GM19455 (cell line): ENCODE measurements around the gene LIMS2.

Experiments used
- ATAC-seq: cut with Tn5 transposase; IDR thresholded peaks from one replicate; pipeline ENCODE4 v1.9.1; 2021; ENCODE audit not compliant: unreplicated experiment

LIMS2 gene

DNA sequence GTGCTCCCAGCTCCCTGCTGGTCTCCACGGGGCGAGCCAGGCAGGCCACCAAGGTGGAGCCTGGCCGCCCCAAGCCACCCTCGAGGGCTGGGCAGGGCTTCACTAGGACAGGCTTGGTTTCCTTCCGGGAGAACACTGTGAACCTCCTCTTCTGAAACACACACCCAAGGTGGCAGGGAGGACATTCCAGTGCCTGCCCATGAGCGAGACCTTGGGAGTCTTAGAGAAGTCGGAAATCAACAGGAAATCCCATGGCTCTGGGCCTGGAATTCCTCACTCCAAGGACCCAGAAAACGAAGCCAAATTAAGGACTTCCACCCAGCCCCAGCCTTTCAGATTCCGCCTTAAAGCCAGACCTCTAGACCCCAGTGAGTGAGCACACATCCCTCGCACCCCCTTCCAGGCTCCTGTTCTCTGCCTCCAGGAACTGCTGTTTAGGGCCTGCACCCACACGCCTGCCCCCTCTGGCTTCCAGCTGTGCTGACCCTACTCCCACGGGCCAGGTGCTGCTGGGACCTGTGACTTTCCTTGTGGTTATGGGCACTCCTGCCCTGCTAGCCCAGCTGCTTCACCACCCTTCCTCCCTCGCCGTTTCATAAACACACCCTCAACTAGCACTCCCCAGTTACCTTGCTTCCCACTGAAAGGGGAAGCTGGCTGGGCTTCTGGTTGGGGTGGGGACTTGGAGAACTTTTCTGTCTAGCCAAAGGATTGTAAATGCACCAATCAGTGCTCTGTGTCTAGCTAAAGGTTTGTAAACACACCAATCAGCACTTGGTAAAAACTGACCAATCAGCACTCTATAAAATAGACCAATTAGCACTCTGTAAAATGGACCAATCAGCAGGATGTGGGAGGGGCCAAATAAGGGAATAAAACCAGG is 15.7 kb downstream of the LIMS2 start:
- ATAC-seq, result no peak

GRCh38 chr2:127658641-127659407 is 16.5 kb downstream of the LIMS2 start:
- ATAC-seq, result no peak

DNA sequence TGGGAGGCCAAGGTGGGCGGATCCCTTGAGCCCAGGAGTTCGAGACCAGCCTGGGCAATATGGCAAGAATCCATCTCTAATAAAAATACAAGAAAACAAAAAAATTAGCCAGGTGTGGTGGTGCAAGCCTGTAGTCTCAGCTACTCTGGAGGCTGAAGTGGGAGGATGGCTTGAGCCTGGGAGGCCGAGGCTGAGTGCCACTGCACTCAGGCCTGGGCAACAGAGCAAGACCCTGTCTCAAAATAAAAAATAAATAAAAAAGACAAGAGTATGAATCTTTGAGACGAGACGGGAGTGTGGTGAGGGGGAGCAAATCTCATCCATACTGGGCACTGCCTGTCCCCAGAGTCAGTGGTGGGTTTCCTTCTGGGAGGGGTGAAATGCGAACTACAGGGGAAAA is 17.2 kb downstream of the LIMS2 start:
- no peak for ATAC-seq

GRCh38 chr2:127657232-127657595 is 18.1 kb downstream of the LIMS2 start:
- ATAC-seq, result no peak

DNA sequence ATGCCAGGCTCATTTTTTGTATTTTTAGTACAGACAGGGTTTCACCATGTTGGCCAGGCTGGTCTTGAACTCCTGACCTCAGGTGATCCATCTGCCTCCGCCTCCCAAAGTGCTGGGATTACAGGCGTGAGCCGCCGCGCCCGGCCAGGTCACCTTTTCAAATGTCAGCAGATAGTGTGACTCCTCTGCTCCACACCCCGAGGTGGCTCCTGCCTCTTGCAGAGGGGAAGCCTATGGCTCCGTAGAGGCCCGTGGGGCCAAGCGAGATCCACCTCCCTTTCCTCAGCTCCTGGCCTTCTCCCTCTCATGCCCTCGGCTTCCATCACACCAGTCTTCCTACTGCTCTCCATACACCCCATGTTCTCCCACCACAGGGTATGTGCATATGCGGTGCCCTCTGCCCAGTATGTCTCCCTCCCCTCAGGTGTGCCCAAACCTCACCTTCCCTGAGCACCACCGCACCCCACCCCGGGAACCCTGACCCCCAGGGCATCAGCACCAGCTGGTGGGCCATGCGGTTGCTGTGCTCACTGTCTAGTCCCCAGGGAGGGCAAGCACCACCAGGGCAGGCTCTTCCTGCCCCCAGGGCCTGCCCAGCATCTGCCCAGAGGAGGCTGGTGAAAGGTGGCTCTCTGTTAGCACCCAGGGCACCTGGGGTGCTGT is 18.6 kb downstream of the LIMS2 start:
- no peak for ATAC-seq

DNA sequence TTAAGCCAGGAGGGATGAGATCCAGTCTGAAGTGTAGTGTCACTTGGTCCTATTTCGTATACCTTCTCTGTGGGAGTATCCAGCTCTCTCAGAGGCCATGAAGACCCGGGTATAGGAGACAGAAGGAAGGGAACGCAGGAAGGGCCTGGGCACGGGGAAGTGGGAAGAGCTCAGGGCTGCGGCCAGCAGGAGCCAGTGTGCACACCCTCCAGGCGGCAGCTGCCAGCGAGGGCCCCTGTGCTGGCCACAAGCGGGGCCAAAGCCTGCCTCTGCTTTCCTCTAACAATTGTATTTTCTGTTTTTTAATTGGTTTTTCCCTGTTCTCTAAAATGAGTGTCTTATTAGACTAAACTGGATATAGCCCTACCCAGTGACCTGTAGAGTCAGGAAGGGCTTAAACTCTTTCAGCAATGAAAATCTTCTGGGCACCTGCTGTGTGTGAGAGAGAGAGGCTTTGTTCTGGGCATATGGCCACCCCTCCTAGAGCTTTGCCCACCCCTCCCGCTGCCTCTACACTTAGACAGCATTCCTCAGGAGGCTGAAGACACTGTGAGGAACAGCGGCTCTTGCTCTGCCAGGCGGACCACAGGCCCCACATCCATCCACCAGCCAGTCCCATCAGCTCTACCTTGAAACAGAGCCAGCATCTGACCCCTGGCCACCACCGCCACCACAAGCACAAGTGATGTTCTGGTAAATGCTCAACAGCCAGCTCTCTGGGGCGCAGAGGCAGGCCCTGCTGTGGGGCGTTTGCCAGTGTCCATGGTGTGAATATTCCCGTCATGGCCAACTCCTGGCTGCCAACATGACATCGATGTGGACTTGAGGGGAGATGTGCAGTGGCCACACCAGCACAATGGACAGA is 19.9 kb downstream of the LIMS2 start:
- no peak for ATAC-seq

GRCh38 chr2:127654838-127655175 is 20.5 kb downstream of the LIMS2 start:
- no peak for ATAC-seq

DNA sequence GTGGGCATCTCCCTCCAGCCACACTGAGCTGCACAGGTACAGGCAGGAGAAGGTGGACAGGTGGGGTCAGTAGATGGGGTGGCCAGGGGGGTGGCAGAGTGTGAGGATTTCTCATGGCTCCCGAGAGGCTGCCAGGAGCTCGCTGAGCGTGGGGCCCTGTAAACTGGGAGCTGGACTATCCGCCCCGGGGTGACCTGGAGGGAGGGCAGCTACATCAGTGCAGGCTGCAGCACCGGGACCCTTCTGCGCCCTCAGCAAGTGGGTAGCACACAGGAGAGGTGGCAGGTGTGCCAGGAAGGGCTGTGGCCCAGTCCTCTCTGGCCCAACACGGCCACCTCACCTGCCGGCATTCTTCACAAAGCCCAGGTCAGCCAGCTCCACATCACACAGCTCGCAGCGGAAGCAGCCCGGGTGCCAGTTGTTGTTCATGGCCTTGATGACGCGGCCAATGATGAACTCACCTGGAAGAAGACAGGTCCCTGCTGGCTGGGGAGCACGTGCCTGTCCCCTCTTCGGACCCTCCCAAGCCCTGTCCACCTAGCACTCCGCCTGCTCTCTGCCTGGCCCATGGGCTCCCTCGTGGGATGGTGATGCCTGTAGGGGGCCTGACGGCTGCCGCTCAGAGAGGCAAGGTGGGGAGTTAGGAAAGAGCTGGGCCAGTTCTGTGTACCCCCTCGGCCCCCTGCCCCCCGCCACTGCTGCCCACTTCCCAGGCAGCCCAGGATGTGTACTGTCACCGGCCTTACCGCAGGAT is 21.1 kb downstream of the LIMS2 start:
- no peak for ATAC-seq

DNA sequence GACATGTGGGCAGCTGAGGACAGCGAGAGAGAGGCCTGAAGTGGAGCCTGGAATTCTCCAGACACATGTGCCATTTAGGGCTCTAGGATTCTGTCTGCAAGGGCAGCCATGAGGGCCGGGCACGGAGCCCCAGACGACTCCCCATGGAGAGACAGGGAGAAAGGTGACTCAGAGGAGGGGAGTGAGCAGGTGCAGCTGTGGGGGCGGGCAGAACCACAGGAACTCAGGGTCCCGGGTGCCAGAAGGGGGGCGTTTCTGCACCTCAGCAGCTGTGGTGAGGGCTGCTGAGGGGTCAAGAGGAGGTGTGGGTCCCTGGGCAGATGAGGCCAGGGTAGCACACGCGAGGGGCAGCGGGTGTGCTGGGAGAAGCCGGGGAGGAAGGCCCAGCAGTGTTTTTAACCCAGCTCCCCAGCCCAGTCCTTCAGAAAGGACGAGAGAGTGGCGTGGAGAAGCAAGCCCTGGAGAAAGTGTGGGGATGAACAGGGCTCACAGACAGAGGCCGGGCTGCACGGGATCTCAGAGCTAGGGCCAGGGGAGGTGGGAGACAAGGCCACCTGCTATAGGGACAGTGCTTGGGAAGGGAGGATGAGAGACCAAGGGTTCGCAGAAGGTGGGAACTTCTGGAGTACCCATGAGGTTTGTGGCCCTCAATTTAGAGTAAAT is 21.8 kb downstream of the LIMS2 start:
- ATAC-seq, result no peak

DNA sequence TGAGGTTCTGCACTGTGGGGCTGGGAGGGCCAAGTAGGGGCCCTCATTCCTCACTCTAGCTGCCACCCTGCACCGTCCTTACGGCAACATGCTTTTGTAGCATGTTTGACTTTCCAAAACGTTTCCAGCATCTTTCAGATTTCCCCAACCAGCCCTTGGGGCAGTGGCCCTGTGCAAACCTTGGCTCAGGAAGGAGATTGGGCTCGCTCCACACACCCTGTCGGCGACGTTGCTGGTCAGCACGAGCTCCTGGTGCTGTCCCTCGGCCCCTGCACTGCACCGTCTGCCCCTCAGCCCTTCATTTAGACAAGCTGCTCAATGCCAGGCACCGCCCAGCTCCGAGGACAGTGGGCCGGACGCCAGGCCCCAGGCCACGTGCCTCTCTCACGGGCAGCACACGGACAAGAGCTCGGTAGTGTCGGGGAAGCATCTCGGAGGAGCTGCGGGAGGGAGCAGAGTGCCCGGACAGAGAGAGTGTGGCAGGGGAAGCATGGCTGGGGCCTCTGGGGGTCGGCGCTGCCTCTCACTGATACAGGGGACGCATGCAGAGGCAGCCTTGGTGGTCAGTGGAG is 22.5 kb downstream of the LIMS2 start:
- no peak for ATAC-seq

GRCh38 chr2:127651971-127652550 is 23.3 kb downstream of the LIMS2 start:
- no peak for ATAC-seq

GRCh38 chr2:127651381-127651809 is 23.9 kb downstream of the LIMS2 start:
- no peak for ATAC-seq

DNA sequence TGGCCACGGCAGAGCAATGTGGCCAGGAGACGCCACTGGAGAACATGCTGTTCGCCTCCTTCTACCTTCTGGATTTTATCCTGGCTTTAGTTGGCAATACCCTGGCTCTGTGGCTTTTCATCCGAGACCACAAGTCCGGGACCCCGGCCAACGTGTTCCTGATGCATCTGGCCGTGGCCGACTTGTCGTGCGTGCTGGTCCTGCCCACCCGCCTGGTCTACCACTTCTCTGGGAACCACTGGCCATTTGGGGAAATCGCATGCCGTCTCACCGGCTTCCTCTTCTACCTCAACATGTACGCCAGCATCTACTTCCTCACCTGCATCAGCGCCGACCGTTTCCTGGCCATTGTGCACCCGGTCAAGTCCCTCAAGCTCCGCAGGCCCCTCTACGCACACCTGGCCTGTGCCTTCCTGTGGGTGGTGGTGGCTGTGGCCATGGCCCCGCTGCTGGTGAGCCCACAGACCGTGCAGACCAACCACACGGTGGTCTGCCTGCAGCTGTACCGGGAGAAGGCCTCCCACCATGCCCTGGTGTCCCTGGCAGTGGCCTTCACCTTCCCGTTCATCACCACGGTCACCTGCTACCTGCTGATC is 24.4 kb downstream of the LIMS2 start:
- no peak for ATAC-seq

DNA sequence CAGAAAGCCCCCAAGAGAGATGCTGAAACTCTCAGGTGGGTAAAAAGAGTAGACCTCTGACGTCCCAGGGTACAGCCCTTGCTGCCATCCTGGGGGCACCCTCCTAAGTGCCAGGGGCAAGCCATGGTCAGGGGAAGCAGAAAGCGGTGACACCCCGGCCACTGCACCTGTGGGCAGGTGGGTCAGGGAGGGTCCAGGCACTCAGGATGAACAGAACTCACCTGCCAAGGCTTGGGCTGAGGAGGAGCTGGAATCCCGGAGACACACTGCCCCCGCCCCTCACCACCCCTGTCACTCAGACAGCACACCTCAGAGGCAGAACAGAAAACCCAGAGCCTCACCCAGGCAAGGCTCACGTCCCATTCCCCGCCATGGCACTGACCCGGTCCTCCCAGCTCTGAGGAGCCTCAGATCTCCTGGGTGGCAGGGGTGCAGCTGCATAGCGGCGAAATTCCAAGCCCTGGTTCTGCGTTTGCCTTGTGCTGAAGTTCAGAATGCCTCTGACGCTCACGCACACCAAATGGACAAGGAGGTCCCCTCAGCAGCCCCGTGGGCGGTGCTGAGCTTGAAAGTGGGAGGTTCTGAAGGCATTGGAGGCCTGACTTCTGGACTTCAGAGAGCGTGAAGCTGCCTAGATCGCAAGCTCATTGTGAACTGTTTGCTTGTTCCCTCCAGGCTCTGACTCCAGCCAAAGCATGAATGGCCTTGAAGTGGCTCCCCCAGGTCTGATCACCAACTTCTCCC is 25.1 kb downstream of the LIMS2 start:
- ATAC-seq, result no peak

DNA sequence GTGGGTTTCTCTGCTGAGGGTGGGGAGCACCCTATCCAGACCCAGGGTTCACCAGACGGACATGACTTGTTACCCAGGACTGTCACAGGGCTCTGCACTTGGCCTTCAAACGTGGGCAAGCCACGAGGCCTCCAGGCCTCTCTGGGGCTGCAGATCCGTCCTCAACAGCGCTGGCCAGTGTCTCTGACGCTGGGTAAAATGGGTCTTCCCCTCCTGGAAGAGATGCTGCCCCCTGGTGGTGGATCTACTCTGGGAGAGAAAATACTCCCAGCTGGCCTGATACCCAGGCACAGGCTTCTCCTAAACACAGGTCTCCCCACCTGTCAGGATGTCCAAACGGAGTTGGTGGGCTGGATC is 25.7 kb downstream of the LIMS2 start:
- no peak for ATAC-seq

DNA sequence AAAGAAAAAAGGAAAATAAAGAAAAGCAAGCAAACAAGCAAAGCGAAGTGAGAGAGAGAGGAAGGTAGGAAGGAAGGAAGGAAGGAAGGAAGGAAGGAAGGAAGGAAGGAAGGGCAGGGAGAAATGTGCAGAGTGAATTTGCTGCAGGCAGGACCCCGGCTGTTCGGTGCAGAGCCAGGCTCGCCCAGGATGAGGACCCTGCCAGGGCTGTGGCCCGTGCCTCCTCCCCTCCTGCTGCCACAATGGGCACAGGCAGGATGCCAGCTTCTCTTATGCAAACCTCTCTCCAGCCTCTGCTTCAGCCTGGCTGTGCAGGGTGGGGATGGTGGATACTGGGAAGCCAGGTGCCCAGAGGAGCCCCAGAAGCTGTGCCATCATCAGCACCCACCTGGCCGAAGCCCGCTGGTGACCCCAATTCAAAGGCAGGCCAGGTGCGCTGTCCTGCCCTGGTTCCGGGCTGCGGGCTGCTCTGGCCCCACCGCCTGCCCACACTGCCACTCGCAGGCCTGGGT is 26.2 kb downstream of the LIMS2 start:
- ATAC-seq, result no peak

DNA sequence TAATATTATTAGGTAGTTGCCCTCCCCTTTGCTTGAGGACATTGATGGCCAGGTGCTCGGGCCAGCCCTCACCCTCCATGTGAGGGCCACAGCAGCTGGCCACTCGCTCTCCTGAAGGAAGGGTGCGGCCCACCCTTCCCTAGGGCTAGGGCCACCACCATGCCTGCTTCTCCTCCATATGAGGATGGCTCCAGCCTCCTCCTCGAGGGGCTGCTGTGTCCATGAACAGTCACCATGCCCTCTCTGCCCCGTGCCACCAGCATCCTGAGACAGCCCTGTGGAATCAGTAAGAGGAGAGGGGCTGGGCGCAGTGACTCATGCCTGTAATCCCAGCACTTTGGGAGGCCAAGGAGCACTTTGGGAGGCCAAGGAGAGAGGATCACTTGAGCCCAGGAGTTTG is 27.0 kb downstream of the LIMS2 start:
- ATAC-seq, result no peak
